Amniotic epithelial cell (primary cell): ENCODE results near the gene MVD.

ENCODE experiments used
- DNase-seq: peaks from one replicate; pipeline ENCODE4 v3.0.0-alpha.2; 2010; ENCODE audit warnings: low read depth

The MVD gene

DNA sequence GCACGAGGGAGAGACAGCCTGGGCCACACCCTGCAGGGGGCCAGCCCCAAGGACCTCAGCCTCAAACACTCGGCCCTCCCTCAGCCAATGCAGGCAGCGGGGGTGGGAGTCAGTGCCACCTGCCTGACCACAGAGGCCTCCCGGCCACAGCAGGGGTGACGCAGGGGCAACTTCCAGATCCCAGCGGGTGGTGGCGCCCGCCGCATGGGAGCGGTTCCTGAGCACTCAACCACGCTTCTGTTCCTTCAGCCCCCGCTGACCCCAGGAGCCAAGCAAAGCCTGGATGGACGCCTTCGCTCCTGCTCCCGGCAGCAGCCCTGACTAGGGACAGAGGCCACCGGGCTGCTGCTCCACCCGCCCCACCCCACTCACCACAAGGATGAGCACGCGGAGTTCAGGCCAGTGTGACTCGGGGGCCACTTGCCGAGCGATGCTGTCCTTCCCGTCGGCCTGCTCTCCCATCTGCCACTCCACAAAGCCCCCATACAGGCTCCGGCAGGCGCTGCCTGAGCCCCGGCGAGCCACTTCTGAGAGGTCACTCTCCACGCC is 7.1 kb downstream of the MVD start:
- no peak for DNase-seq

DNA sequence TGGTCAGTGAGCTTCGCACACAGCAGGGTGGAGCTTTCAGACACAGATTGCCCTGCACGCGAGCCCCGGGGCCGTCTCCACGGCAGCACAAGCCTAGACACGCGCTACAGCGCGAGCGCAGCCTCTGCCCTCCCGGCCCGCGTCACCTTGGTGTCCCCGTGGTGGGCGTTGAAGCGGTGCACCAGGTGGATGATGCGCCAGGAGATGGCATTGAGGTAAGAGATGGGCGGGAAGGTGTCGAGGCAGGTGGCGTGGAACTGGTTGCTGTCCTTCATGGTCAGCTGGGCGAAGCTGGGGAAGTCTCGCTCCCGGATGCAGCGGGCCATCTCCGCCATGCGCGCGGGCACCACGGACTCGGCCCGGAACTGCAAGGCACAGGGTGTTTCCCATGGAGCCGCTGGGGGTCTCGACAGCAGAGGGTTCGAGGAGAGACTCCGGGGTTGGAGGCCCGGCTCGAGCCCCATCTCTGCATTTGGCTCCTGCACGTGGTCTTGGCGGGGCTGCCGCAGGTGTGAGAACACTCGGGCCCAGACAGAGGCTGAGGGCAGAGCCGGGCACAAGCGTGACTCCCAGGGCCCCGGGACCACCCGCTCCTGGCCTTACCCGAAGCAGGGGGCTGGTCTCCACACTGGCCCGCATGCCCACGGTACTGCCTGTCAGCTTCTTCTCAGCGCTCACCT is 7.7 kb downstream of the MVD start:
- no peak for DNase-seq

DNA sequence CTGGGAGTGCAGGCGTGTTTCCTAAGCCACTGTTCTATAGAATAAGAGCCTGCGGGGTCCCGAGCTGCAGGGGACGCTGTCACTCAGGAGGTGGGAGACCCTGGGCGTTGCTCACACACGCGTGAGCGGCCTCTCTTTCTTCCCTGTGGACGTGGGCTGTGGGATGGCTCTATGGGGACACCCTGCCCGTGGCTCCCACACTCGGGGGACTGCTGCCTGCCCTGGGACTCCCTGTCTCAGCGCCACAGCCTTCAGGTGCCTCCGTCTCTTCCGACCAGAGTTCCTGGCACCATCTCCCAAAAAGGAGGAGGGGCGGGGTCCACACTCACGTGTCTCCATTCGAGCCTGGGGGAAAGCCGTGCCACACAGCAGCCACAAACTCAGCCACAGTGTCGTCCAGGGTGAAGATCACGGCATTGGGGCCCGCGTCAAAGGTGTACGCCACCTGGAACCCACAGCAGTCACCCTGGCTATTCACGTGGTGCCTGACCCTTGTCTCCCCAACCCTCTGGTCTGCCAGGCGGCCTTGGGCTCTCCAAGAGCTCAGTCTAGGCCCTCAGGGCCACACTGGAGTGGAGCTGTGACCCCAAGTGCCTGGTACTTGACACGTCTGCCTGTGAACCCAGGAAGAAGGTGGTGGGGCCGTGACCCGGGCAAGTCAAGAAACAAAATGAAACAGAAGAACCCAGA is 8.4 kb downstream of the MVD start:
- DNase-seq = no peak

DNA sequence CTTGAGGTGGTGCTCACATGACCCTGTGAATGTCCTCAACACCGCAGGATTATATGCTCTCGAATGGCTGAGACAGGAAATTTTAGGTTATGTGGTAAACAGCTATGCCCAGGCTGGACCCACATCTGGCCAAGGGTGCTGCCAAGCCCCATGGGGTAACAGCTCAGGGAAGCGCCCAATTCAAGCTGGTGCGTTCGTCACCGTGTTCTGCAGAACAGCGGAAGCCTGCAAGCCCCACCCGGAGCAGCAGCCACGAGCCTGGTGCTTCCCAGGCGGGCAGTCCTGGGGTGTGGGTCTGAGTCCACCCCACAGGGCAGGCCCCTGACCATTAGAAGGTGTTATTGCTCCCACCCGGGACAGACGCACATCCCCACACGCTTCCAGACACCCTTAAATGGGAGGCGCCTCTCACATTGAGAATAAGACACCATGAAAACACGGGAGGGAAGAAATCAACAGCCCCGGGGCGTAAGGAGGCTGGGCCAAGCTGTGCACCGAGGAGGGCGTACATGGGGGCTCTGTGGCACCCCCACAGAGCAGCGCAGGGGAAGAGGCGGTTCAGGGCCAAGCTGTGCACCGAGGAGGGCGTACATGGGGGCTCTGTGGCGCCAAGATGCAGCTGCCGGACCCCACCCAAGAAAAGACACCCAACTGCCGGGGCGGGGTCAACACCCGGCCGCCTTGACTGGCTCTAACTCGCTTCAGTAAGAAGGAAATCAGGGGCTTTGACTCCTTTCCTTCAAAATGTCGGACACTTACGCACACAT is 9.1 kb downstream of the MVD start:
- DNase-seq = no peak

DNA sequence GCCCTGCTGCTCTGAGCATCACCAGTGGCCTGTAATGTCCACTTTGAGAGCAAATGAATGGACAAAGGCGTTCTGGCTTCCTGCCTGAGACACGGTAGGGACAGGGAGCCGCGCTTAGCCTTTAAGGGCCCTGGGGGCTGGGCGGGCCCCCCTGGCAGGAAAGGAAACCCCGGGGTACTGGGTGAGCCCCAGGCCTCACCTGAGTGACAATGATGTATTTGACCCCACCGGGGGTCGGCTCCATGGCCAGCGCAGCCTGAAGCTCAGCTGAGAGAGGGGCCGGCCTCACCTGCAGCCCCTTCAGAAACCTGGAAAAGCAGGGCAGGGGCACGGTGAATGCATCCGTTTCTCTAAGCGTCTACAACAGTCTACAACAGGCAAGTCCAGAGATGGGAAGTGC is 9.8 kb downstream of the MVD start:
- DNase-seq = no peak

DNA sequence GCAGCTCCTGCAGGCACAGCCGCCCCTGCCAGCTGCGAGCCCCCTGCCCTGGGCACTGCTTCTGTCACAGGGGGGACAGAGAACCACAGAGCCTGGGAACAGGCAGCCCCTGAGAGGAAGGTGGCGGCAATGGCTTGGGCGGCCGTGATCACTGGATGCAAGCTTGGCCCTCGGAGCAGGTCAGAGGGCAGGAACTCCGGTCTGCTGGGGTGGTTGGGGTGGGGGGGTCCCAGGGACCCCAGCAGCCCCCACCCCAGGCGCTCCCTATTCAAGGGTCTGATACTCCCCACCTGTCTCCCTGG is 10.2 kb downstream of the MVD start:
- no peak for DNase-seq

DNA sequence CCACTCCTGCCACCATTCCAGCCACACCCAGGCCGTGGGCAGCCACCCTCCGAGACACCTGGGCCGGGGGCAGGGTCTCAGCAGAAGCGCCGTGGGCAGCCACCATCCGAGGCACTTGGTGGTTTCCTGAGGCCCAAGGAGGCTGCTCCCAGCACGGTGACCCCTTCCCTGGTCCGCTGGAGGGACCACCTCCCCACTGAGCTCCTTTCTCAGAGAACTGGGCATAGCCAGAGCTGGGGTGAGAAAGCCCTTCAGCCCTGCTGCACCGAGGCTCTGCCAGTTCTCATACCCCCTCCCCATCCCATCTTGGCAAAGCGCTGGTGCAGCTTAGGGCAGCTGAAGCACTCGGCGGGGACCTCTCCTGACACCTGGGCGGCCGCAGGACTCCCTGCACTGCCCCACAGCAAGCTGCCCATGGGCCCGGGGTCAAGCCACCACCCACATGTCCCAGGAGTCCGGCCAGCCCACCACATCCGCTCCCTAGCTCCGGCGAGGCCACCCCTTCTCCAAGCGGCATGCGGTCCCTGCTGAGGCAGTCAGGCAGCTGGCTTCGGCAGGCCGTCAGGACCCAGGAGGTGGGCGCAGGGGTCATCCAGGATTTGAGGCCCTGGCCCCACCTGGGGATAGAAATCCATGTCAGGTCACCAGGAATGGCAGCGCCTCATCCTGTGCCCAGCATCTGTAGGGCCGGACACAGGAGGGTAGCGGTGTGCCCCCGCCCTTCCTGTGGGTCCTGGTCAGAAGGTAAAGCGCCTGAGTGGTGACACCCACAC is 10.7 kb downstream of the MVD start:
- no peak for DNase-seq

DNA sequence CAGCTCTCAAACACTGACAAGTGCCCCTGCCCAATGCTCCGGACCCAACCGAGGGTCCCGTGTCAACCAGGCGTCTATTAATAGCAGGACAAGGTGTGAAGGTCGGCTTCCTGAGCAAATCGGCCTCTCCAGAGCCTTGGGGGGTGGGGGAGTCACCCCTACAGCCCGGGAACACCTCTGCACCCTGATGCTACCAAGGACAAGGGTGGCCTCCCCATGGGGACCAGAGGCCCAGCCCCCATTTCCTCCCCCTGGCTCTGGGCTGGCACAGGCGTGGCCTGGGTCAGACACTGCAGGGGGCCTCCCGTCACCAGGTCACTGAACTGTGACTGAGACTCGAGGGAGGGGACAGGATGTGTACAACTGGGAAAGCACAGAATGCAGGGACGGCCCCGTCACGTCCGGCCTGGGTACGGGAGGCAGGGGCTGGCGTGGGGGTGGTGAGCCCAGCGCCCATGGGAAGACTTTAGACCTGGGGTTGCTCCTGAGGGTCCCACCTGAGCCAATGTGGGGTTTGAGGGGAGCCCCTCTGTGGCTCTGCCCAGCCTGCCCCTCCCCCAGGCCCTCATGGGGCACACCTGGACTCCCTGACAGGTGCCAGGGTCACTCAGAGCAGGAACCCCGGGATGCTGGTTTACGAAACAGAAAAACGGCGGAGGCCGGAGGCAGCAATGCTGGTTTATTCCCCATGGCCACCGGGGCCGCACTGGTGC is 11.5 kb downstream of the MVD start:
- DNase-seq = no peak

DNA sequence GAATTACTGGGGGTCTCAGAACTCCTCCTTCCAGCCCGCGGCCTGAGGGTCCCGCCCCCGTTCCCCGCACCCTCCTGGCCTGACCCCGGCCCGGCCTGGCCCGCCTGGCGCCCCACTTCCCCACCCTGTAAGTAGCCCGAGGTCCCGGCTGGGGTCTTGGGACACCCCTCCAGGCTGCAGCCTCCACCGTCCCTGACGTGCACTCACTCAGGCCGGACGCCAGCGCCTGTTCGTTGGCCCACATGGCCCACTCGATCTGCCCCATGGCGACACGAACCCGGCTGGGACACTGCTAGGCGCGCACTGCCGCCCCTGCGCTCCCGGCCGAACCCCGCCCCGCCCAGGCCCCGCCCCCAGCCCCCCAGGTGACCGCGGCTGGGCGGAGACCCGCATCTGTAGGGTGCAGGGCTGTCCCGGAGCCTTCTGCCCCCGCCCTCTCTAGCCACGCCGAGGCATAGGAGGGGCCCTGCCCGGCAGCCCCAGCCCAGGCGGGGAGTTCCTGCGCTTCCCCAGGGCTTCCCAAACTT is 12.1 kb downstream of the MVD start, which contains the start of gene CYBA:
Gene CYBA (minus strand): TSS at position 305 of the 527 bp plus-strand sequence. CDS start 40 bp downstream, at position 265.
- peak; percentile 32 for DNase-seq

DNA sequence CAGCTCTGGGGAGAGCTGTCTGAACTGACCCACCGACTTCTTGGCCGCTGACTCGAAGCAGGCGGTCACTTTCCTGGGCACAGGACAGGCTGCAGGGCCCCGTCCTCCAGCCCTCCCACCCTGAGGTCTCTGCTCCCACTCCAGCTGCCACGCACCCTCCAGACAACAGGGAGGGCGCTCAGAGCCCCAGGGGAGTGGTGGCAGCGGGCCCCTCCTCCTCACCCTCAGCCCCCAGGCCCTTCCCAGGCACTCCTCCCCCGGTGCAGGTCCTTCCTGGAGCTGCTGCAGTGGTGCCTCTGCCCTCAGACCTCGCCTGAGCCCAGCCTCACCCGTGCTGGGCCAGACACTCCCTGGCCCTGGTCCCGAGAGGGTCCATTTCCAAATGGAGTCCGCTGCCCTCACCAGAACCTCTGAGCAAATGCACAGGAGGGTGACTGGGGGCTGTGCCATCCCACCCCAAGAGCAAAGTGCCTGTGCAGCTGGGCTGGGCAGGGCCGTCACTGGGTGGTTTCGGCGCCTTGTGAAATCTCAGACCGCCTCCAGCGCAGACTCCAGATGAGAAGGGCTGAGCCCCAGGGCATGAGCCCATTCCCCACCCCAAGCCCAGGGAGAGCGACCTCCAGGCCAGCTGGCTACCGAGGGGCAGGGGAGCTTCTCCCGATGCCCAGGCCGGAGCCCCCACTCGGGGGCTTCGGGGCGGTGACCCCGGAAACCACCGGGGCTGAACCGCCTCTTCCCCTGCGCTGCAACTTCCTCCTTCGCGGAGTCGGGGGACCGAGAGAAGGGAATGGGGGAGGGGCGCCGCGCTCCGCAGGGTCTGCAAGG is 12.8 kb downstream of the MVD start:
- peak; percentile 28 for DNase-seq

DNA sequence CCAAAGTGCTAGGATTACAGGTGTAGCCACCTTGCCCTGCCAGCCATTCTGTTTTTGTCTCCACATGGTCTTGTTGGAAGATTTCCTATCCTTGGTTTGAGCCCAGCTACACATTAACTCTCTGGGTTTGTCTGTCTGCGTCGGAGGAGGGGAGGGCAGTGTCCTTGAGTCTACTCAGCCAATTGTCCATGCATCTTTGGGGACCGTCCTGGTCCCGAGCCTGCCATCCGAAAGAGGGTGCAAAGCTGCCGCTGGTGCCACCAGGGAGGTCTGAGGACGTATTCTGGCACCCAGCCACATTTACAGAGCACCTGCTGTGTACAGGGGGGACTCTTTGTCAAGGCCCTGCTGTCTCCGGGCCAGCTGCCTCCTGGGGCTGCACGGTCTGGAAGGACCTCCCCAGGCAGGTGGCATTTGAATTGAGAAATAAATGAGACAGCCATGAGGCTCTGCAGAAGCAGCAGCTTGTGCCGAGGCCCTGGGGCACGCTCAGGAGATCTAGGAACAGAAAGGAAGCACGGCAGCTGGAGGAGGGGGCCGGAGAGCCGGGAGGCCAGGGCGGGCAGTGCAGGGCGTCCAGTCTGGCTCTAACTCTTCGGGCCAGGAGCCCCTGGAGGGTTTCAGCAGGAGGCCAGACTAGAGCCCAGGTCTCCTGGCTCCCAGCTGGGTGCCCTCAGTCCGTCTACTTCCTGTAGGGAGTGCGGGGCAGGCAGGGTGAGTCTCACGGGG is 13.5 kb downstream of the MVD start:
- no peak for DNase-seq

DNA sequence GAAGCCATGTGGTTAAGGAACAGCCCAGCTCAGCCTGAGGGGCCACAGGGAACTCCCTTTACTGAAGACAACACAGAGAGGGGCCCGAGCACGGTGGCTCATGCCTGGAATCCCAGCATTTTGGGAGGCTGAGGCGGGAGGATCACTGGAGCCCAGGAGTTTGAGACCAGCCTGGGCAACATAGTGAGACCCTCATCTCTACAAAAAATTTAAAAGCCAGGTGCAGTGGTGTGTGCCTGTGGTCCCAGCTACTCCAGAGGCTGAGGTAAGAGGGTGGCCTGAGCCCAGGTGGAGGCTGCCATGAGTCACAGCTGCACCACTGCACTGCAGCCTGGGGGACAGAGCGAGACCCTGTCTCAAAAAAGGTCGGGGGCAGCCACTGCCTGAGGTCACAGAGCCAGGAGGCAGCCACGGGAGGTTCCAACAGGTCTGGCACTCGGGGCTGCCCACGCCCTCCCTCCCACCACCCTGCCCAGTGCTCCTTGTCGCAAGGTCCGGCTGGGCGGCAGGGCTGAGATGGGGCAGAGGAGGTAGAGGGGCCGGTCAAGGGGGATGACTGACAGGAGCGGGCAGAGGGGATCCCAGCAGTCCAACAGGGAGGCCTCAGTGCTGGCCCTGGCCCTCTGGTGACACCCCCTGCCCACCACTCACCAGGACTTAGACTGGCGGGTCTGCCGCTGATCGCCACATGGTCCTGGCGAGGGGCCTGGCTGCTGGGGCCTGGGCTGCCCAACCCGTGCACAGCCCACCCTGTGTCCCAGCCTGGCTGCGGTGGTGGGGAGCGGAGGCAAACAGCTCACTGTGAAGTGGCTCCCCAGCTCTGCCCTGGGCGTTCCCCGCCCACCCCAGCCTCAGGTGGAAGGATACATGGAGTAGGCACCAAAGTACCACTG is 15.5 kb downstream of the MVD start:
- no peak for DNase-seq

DNA sequence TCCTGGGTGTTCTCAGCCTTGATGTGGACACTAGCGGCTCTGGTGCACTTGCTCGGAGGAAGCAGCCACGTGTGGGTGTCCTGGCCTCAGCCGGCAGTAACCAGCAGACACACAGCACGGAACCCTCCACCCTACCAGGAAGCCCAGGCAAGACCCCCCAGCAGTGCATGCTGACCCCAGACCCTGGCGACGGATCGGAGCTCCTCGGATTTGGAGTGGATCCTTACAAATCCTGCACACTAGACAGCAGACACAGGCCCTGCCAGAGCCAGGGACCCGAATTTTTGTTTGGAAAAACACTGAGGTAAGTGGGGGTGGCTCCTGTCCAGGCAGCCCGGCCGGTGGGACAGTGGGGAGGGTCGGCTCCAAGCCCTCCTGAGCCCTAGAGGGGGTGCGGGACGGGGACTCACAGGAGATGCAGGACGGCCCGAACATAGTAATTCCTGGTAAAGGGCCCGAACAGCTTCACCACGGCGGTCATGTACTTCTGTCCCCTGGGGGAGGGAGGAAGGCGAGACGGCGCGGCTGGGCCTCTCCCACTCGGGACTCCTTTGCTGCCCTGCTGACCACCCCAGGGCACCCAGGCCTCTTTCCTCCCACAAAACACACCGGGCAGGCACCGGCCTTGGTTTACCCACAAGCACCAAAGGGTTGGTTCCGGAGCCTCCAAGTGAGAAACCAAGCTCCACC is 16.4 kb downstream of the MVD start:
- DNase-seq = no peak

DNA sequence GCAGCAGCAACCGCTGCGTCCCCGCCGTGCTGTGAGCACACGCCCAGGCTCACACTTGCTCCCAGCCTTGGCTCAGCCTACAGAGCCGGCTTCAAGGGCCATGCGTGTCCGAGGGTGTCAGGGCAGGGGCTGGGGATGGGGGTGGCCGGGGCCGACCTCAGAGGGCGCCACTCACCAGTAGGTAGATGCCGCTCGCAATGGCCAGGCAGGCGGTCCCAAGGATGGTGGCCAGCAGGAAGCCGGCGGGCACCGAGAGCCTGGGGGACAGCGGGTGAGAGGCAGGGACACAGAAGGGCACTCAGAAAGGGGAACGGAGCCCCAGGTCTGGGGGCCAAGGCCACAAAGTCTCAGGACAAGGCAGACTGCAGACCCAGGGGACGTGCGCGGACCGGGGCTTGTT is 16.9 kb downstream of the MVD start:
- DNase-seq = no peak

DNA sequence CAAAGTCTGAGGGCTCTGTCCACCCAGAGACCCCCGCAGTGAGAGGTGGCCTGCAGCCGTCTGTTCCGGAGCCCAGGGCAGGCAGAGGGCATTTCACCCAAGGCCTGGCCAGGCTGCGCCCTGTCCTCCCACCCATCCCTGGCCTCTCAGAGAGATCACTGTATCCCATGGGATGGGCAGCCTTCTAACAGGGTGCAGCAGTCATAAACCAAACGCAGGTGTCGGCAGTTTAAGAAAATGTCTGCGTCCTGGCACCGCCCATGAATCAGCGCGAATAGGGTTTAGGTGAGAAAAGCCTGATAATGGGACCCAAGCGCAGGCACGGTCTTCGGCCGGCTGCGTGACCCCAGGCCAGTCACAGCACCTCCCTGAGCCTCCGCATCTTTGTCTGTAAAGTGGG is 17.4 kb downstream of the MVD start:
- no peak for DNase-seq

DNA sequence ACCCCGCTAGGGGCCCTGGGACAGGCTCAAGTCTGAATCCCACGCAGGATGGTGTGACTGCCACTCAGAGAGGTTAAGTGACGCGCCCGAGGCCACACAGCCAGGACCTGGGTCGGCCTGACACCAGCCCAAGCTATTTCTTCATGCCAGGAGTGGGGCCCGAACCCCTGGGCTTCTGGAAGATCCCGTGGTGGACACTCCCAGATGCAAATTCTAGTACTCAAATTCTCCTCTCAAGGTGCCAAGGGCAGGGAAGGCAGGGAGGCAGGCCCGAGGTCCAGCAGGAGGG is 19.3 kb downstream of the MVD start:
- no peak for DNase-seq

DNA sequence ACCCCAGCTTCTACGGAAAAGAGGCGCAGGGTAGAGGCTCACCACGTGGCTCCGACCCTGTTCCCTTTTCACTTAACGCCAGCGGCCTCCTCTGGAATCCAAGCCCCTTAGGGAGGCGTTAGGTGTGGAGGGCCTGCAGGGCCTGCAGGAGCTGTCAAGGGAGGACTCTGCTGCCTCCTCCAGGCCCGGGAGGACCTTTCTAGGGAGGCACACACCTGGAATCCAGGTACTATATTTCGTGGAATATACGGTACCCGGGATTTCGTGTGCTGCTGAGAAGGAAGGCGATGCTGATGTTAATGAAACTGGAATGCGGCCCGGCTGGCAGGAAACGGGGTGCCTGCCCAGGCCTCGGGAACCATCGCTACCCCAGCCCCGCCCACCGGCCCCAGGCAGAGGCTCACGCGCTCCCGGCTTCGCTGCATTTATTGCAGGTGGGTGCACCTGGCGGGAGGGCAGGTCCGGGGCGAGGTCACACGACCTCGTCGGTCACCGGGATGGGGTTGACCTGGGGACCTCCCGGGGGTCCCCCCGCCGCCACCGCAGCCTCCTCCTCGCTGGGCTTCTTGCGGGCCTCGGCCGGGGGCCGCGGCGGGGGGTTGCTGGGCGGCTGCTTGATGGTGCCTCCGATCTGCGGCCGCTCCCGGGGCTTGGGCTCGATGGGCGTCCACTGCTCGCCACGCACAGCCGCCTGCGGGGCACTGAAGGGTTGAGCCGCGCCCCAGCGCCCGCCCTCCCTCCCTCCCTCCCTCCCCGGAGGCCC is 19.8 kb downstream of the MVD start:
- no peak for DNase-seq
